Vagina (tissue), 2 donors: Measurements from ENCODE around the gene FGF4. TPM values are rescaled to one million over a fixed set of nuclear protein-coding genes. Genes with fewer than 3 reads are reported as not detected.

Experiments used
- DNase-seq, 2 donors: peaks; one replicate each; pipeline ENCODE4 v3.0.0-alpha.2; 2017; ENCODE audit errors: extremely low spot score in 2 of 2
- H3K27ac ChIP-seq: fragments of 200-600 bp; sonication (generic); one replicate; pipeline ENCODE4 v1.5.1; 2019
- H3K27me3 ChIP-seq: fragments of 200-600 bp; sonication (generic); one replicate; pipeline ENCODE4 v1.5.1; 2019
- H3K36me3 ChIP-seq, 2 donors: fragments of 200-600 bp; sonication (generic); one replicate each; pipeline ENCODE4 v1.5.1; 2017 to 2019
- H3K4me1 ChIP-seq: fragments of 200-600 bp; sonication (generic); one replicate; pipeline ENCODE4 v1.5.1; 2019
- H3K4me3 ChIP-seq, 2 donors: fragments of 200-600 bp; sonication (generic); 1 replicate in 1 of 2; 2 replicates in 1 of 2; pipeline ENCODE4 v1.5.1; 2016 to 2019
- H3K9me3 ChIP-seq: fragments of 200-600 bp; sonication (generic); one replicate; pipeline ENCODE4 v1.5.1; 2019
- POLR2A ChIP-seq, 2 donors: fragments of 450-650 bp; IDR thresholded peaks; one replicate each; pipeline ENCODE4 v1.6.1; 2017; ENCODE audit warnings: antibody characterized with exemption in 2 of 2, mild to moderate bottlenecking in 2 of 2, moderate library complexity in 2 of 2
- POLR2AphosphoS5 ChIP-seq, 2 donors: sonication (generic); formaldehyde crosslinking; IDR thresholded peaks; one replicate each; pipeline ENCODE4 v1.9.0; 2017; ENCODE audit warnings: antibody characterized with exemption in 2 of 2, mild to moderate bottlenecking in 2 of 2, low read depth in 1 of 2; ENCODE audit not compliant: insufficient read depth in 1 of 2
- intact Hi-C: fragments of 100-400 bp; cut with DNase I; formaldehyde crosslinking; loops from one replicate; pipeline ENCODE4 v1.15.1; 2023
- total RNA-seq: library from RNA; depleted of rRNA; stranded (reverse); fragments of >200 nt; gene quantifications from one replicate; pipeline ENCODE4 v1.2.3, GENCODE V29; 2016
- TF ChIP-seq, protein P1 (sequence below), 3 experiments: fragments of 450-650 bp in 2 of 3; fragments of 200-600 bp in 1 of 3; sonication (generic) in 1 of 3; IDR thresholded peaks; one replicate each; pipeline ENCODE4 v1.5.1; 2017 to 2019; ENCODE audit warnings: antibody characterized with exemption in 3 of 3, mild to moderate bottlenecking in 2 of 3, moderate library complexity in 2 of 3

FGF4 gene
- total RNA-seq, 1 donor from 2014 or later: not detected

- intact Hi-C loops: no loop called here
- Histone ChIP-seq H3K36me3 (no peaks in the 10 kb centered on the region), H3K27me3 (no peaks in the 10 kb centered on the region), H3K4me1 (no peaks in the 10 kb centered on the region), H3K27ac (no peak overlapping the region), H3K4me3 (no peak overlapping the region), H3K9me3 (no peaks in the 10 kb centered on the region)
- no peak for DNase-seq
- TF ChIP-seq, protein P1, sequence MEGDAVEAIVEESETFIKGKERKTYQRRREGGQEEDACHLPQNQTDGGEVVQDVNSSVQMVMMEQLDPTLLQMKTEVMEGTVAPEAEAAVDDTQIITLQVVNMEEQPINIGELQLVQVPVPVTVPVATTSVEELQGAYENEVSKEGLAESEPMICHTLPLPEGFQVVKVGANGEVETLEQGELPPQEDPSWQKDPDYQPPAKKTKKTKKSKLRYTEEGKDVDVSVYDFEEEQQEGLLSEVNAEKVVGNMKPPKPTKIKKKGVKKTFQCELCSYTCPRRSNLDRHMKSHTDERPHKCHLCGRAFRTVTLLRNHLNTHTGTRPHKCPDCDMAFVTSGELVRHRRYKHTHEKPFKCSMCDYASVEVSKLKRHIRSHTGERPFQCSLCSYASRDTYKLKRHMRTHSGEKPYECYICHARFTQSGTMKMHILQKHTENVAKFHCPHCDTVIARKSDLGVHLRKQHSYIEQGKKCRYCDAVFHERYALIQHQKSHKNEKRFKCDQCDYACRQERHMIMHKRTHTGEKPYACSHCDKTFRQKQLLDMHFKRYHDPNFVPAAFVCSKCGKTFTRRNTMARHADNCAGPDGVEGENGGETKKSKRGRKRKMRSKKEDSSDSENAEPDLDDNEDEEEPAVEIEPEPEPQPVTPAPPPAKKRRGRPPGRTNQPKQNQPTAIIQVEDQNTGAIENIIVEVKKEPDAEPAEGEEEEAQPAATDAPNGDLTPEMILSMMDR (IDR thresholded peaks at IDR 0.05): no peak
- TF ChIP-seq POLR2AphosphoS5 (IDR thresholded peaks at IDR 0.05; ENCODE audit: insufficient read depth in 1 of 2, low read depth in 1 of 2) (no peak), POLR2A (IDR thresholded peaks at IDR 0.05) (no peak)
These were observed 24.0 kb upstream of the FGF4 start for GRCh38 chr11:69799097-69799496.

GRCh38 chr11:69797737-69798528 is 22.8 kb upstream of the FGF4 start:
- TF ChIP-seq POLR2A (IDR thresholded peaks at IDR 0.05) (no peak), POLR2AphosphoS5 (IDR thresholded peaks at IDR 0.05; ENCODE audit: insufficient read depth in 1 of 2, low read depth in 1 of 2) (no peak)
- TF ChIP-seq, protein P1 (IDR thresholded peaks at IDR 0.05): no peak
- Histone ChIP-seq H3K27ac (no peak overlapping the region), H3K36me3 (no peaks in the 10 kb centered on the region), H3K4me1 (no peaks in the 10 kb centered on the region), H3K27me3 (no peaks in the 10 kb centered on the region), H3K9me3 (no peaks in the 10 kb centered on the region), H3K4me3 (no peak overlapping the region)
- no peak for DNase-seq
- intact Hi-C loops: no loop called here

DNA sequence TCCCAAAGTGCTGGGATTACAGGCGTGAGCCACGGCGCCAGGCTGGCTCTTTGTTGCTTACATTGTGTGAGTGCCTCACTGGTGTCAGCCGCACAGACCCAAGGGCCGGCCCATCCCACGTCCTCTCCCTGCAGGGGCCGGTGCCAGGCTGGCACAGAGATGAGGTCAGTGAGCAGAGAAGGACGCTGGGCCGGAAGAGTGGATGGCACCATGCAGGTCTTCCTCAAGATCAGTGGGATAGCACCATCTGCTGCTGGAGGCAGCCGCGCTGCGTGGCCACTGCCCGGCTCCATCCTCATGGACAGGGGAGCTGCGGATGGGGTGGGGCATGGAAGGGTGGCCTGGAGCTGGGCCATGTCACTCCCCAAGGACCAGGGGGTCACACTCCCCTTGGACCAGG is 22.0 kb upstream of the FGF4 start:
- H3K4me3 ChIP-seq: no peak overlapping the region
- H3K9me3 ChIP-seq: no peaks in the 10 kb centered on the region
- intact Hi-C loops: no loop called here
- H3K4me1 ChIP-seq: no peaks in the 10 kb centered on the region
- no peaks in the 10 kb centered on the region for H3K27me3 ChIP-seq
- H3K36me3 ChIP-seq: no peaks in the 10 kb centered on the region
- TF ChIP-seq POLR2A (IDR thresholded peaks at IDR 0.05) (no peak), POLR2AphosphoS5 (IDR thresholded peaks at IDR 0.05; ENCODE audit: insufficient read depth in 1 of 2, low read depth in 1 of 2) (no peak)
- TF ChIP-seq, protein P1 (IDR thresholded peaks at IDR 0.05): no peak
- no peak overlapping the region for H3K27ac ChIP-seq
- DNase-seq: no peak

- intact Hi-C loops: no loop called here
- Histone ChIP-seq H3K4me3 (no peak overlapping the region), H3K9me3 (no peaks in the 10 kb centered on the region), H3K36me3 (no peaks in the 10 kb centered on the region), H3K4me1 (no peaks in the 10 kb centered on the region), H3K27ac (no peak overlapping the region), H3K27me3 (no peaks in the 10 kb centered on the region)
- no peak for TF ChIP-seq POLR2A (IDR thresholded peaks at IDR 0.05)
- TF ChIP-seq POLR2AphosphoS5 (IDR thresholded peaks at IDR 0.05; ENCODE audit: insufficient read depth in 1 of 2, low read depth in 1 of 2): no peak
- TF ChIP-seq, protein P1 (IDR thresholded peaks at IDR 0.05): no peak
- DNase-seq: no peak
These were observed 20.9 kb upstream of the FGF4 start for GRCh38 chr11:69796063-69796462.
